WI38 (cell line): ENCODE data around the gene PLIN3.
"Not testable (repeated sequence)": the region's sequence is repeated elsewhere in the genome, so short reads cannot be mapped to it uniquely, and the experiment has no call there.

Source experiments
- H3K4me3 ChIP-seq: 2 replicates; pipeline ENCODE4 v1.5.1; 2011; ENCODE audit warnings: low read depth, mild to moderate bottlenecking, control low read depth, low read length
- TF ChIP-seq, protein P1 (sequence below): IDR thresholded peaks from 2 replicates; pipeline ENCODE4 v1.5.1; 2012; ENCODE audit warnings: low read depth, mild to moderate bottlenecking, control low read depth, low read length

PLIN3 gene

DNA sequence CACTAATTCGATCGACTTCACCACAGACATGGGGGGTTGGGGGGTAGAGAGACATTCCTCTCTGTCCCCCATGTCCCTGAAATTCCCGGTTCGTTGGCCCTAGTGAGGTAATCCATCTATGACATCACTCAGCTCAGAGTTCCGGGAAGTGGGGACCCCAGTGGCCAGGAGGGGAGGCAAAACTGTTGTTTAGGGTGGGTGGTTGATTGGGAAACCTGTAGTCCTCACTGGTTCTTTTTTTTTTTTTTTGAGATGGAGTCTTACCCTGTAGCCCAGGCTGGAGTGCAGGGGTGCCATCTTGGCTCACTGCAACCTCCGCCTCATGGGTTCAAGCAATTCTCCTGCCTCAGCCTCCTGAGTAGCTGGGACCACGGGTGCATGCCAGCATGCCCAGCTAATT is 35.3 kb upstream of the PLIN3 start, which contains the start of gene ARRDC5:
ARRDC5 (minus strand) TSS at position 101 of the 400 bp plus-strand sequence; CDS start at position 30, 71 bp downstream.
- no peak within 1 kb of the TSS for H3K4me3 ChIP-seq
- TF ChIP-seq, protein P1, sequence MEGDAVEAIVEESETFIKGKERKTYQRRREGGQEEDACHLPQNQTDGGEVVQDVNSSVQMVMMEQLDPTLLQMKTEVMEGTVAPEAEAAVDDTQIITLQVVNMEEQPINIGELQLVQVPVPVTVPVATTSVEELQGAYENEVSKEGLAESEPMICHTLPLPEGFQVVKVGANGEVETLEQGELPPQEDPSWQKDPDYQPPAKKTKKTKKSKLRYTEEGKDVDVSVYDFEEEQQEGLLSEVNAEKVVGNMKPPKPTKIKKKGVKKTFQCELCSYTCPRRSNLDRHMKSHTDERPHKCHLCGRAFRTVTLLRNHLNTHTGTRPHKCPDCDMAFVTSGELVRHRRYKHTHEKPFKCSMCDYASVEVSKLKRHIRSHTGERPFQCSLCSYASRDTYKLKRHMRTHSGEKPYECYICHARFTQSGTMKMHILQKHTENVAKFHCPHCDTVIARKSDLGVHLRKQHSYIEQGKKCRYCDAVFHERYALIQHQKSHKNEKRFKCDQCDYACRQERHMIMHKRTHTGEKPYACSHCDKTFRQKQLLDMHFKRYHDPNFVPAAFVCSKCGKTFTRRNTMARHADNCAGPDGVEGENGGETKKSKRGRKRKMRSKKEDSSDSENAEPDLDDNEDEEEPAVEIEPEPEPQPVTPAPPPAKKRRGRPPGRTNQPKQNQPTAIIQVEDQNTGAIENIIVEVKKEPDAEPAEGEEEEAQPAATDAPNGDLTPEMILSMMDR: no peak

DNA sequence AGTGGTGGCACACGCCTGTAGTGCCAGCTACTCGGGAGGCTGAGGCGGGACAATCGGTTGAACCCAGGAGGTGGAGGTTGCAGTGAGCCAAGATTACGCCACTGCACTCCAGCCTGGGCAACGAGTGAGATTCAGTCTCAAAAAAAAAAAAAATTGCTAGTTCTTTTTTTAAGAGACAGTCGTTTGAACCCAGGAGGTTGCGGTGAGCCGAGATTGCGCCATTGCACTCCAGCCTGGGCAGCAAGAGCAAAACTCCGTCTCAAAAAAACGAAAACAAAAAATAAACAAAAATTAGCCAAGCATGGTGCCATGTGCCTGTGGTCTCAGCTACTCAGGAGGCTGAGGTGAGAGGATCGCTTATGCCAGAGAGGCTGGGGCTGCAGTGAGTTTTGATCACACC is 33.4 kb upstream of the PLIN3 start:
- not testable (repeated sequence) for H3K4me3 ChIP-seq

- H3K4me3 ChIP-seq: no peak overlapping the region
- TF ChIP-seq, protein P1: no peak
These were observed 29.7 kb upstream of the PLIN3 start for GRCh38 chr19:4897146-4897545.

- TF ChIP-seq, protein P1: no peak
- no peak overlapping the region for H3K4me3 ChIP-seq
These were observed 28.9 kb upstream of the PLIN3 start for GRCh38 chr19:4896372-4896771.

DNA sequence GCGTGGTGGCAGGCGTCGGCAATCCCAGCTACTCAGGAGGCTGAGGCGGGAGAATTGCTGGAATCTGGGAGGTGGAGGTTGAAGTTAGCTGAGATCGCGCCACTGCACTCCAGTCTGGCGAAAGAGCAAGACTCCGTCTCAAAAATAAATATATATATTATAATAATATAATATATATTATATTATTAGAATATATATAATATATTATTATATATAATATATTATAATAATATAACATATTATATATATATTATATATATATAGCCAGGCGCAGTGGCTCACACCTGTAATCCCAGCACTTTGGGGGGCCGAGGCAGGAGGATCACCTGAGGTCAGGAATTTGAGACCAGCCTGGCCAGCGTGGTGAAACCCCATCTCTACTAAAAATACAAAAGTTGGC is 25.5 kb upstream of the PLIN3 start:
- not testable (repeated sequence) for H3K4me3 ChIP-seq

- TF ChIP-seq, protein P1: no peak
- H3K4me3 ChIP-seq: no peak overlapping the region
These were observed 23.6 kb upstream of the PLIN3 start for GRCh38 chr19:4891066-4891465.

GRCh38 chr19:4889034-4889815 is 21.8 kb upstream of the PLIN3 start:
- H3K4me3 ChIP-seq: no peak overlapping the region
- TF ChIP-seq, protein P1: no peak

GRCh38 chr19:4887803-4888202 is 20.3 kb upstream of the PLIN3 start:
- not testable (repeated sequence) for H3K4me3 ChIP-seq

DNA sequence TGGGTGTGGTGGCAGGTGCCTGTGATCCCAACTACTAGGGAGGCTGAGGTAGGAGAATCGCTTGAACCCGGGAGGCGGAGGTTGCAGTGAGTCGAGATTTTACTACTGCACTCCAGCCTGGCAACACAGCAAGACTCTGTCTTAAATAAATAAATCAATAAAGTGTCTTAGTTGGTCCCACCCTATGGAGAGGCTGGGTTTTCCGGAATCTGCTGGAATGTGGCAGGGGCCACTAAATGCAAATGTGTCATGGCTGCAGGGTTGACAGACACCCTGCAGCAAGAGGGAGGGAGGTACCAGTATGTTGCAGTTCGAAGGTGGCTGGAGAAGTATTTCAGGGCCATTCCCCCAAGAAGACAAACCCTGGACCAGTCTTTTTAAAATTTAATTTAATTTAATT is 17.5 kb upstream of the PLIN3 start:
- not testable (repeated sequence) for H3K4me3 ChIP-seq

DNA sequence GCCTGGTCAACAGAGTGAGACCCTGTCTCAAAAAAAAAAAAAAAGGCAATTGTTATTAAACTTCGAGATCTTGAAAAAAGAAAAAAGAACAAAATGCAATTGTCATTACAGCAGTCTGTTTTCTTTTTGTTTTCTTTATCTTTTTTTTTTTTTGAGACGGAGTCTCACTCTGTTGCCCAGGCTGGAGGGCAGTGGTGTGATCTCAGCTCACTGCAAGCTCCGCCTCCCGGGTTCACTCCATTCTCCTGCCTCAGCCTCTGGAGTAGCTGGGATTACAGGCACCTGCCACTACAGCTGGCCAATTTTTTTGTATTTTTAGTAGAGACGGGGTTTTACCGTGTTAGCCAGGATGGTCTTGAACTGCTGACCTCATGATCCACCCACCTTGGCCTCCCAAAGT is 15.4 kb upstream of the PLIN3 start:
- not testable (repeated sequence) for H3K4me3 ChIP-seq
